ENCODE measurements around the gene ENTREP1.
A peak's percentile ranks its signal among the peaks of the same experiment; 100 is the strongest.

The ENTREP1 gene

GRCh38 chr9:69322256-69322655 is 2.8 kb upstream of the ENTREP1 start:
- DNase-seq (ENCODE audit: low spot score), result no peak

- no peak for DNase-seq (ENCODE audit: low spot score)
Observed at GRCh38 chr9:69323861-69324260, 1.2 kb upstream of the ENTREP1 start.

- no peak for DNase-seq (ENCODE audit: low spot score)
Observed at GRCh38 chr9:69325409-69326212, 596 bp downstream of the ENTREP1 start.

- DNase-seq (ENCODE audit: low spot score), result peak; percentile 42
Observed at GRCh38 chr9:69326261-69326660, 1.2 kb downstream of the ENTREP1 start.

- no peak for DNase-seq (ENCODE audit: low spot score)
Observed at GRCh38 chr9:69330580-69330979, 5.6 kb downstream of the ENTREP1 start.

GRCh38 chr9:69331444-69331843 is 6.4 kb downstream of the ENTREP1 start:
- no peak for DNase-seq (ENCODE audit: low spot score)

GRCh38 chr9:69332067-69332685 is 7.2 kb downstream of the ENTREP1 start:
- no peak for DNase-seq (ENCODE audit: low spot score)

- no peak for DNase-seq (ENCODE audit: low spot score)
Observed at GRCh38 chr9:69333716-69334115, 8.7 kb downstream of the ENTREP1 start.

- DNase-seq (ENCODE audit: low spot score), result no peak
Observed at GRCh38 chr9:69334317-69334716, 9.3 kb downstream of the ENTREP1 start.

GRCh38 chr9:69339620-69340019 is 14.6 kb downstream of the ENTREP1 start:
- no peak for DNase-seq (ENCODE audit: low spot score)

GRCh38 chr9:69340631-69341030 is 15.6 kb downstream of the ENTREP1 start:
- DNase-seq (ENCODE audit: low spot score), result no peak

- no peak for DNase-seq (ENCODE audit: low spot score)
Observed at GRCh38 chr9:69342769-69343168, 17.8 kb downstream of the ENTREP1 start.

GRCh38 chr9:69344459-69344858 is 19.4 kb downstream of the ENTREP1 start:
- no peak for DNase-seq (ENCODE audit: low spot score)

GRCh38 chr9:69346596-69347390 is 21.8 kb downstream of the ENTREP1 start:
- DNase-seq (ENCODE audit: low spot score), result no peak

GRCh38 chr9:69347607-69348006 is 22.6 kb downstream of the ENTREP1 start:
- no peak for DNase-seq (ENCODE audit: low spot score)

GRCh38 chr9:69351227-69351626 is 26.2 kb downstream of the ENTREP1 start:
- no peak for DNase-seq (ENCODE audit: low spot score)

- no peak for DNase-seq (ENCODE audit: low spot score)
Observed at GRCh38 chr9:69355232-69355631, 30.2 kb downstream of the ENTREP1 start.

GRCh38 chr9:69357030-69357775 is 32.2 kb downstream of the ENTREP1 start:
- DNase-seq (ENCODE audit: low spot score), result no peak

GRCh38 chr9:69357821-69358220 is 32.8 kb downstream of the ENTREP1 start:
- DNase-seq (ENCODE audit: low spot score), result no peak

- no peak for DNase-seq (ENCODE audit: low spot score)
Observed at GRCh38 chr9:69363191-69363590, 38.2 kb downstream of the ENTREP1 start.

- DNase-seq (ENCODE audit: low spot score), result no peak
Observed at GRCh38 chr9:69364510-69365150, 39.6 kb downstream of the ENTREP1 start.

GRCh38 chr9:69370430-69370829 is 45.4 kb downstream of the ENTREP1 start:
- no peak for DNase-seq (ENCODE audit: low spot score)

Data from pons (tissue), 1 donor.